DMS114 treated with DMSO at 0.1 percent for 48 hours (cell line): ENCODE data around the gene COL4A2.

Experiments used
- DNase-seq: peaks from one replicate; lab custom pipeline; 2025; ENCODE audit not compliant: unreplicated experiment; lab: John Stamatoyannopoulos, UW

Gene COL4A2

GRCh38 chr13:110506859-110507566 is 199.9 kb downstream of the COL4A2 start:
- DNase-seq: no peak

GRCh38 chr13:110507678-110508381 is 200.7 kb downstream of the COL4A2 start:
- no peak for DNase-seq

- no peak for DNase-seq
Measured at GRCh38 chr13:110509478-110509926, 202.4 kb downstream of the COL4A2 start.

GRCh38 chr13:110509971-110510786 is 203.1 kb downstream of the COL4A2 start:
- no peak for DNase-seq

GRCh38 chr13:110511509-110512181 is 204.6 kb downstream of the COL4A2 start:
- DNase-seq: no peak

- DNase-seq: no peak
Measured at GRCh38 chr13:110512198-110512740, 205.2 kb downstream of the COL4A2 start.

- no peak for DNase-seq
Measured at GRCh38 chr13:110516500-110516899, 209.4 kb downstream of the COL4A2 start.

- no peak for DNase-seq
Measured at GRCh38 chr13:110517505-110518225, 210.6 kb downstream of the COL4A2 start.

GRCh38 chr13:110518226-110518525 is 211.1 kb downstream of the COL4A2 start:
- no peak for DNase-seq

GRCh38 chr13:110518571-110518970 is 211.5 kb downstream of the COL4A2 start:
- DNase-seq: no peak

- no peak for DNase-seq
Measured at GRCh38 chr13:110519046-110519445, 212.0 kb downstream of the COL4A2 start.

GRCh38 chr13:110519506-110519905 is 212.4 kb downstream of the COL4A2 start:
- no peak for DNase-seq

GRCh38 chr13:110520431-110521295 is 213.6 kb downstream of the COL4A2 start:
- no peak for DNase-seq

- no peak for DNase-seq
Measured at GRCh38 chr13:110521296-110521680, 214.2 kb downstream of the COL4A2 start.

- no peak for DNase-seq
Measured at GRCh38 chr13:110521946-110522345, 214.9 kb downstream of the COL4A2 start.

GRCh38 chr13:110522721-110523120 is 215.6 kb downstream of the COL4A2 start:
- DNase-seq: no peak

- DNase-seq: no peak
Measured at GRCh38 chr13:110523180-110523579, 216.1 kb downstream of the COL4A2 start.

- no peak for DNase-seq
Measured at GRCh38 chr13:110523838-110524540, 216.9 kb downstream of the COL4A2 start.
